Thoracic aorta (tissue), 2 donors: ENCODE data around the gene IL1RL2. TPM values are rescaled to one million over a fixed set of nuclear protein-coding genes. Genes with fewer than 3 reads are reported as not detected.

Experiments
- ATAC-seq: fragments of 150-250 bp; one replicate; pipeline ENCODE4 v1.8.0; 2017; ENCODE audit warnings: low read depth; ENCODE audit not compliant: insufficient number of reproducible peaks, low FRiP score
- DNase-seq: peaks from one replicate; pipeline ENCODE4 v3.0.0-alpha.2; 2020; ENCODE audit warnings: low spot score
- H3K27ac ChIP-seq, 2 donors: fragments of 200-600 bp; sonication (generic); 1 replicate in 1 of 2; 2 replicates in 1 of 2; pipeline ENCODE4 v1.5.1; 2016; ENCODE audit warnings: mild to moderate bottlenecking in 2 of 2, moderate library complexity in 2 of 2
- H3K27me3 ChIP-seq: fragments of 200-600 bp; sonication (generic); replicated peaks from 2 replicates; pipeline ENCODE4 v1.6.0; 2016; ENCODE audit warnings: mild to moderate bottlenecking; ENCODE audit not compliant: insufficient read depth
- H3K36me3 ChIP-seq: fragments of 200-600 bp; sonication (generic); one replicate; pipeline ENCODE4 v1.5.1; 2016
- H3K4me1 ChIP-seq, 2 donors: fragments of 200-600 bp; sonication (generic); 1 replicate in 1 of 2; 2 replicates in 1 of 2; pipeline versions ENCODE4 v1.5.1 to v1.6.0; 2016; ENCODE audit warnings: low read depth in 2 of 2, mild to moderate bottlenecking in 1 of 2; ENCODE audit not compliant: control insufficient read depth in 1 of 2
- H3K4me3 ChIP-seq: fragments of 200-600 bp; sonication (generic); 2 replicates; pipeline ENCODE4 v1.5.1; 2016; ENCODE audit warnings: mild to moderate bottlenecking
- H3K9me3 ChIP-seq: fragments of 200-600 bp; sonication (generic); 2 replicates; pipeline ENCODE4 v1.5.1; 2016
- total RNA-seq, 2 donors: library from RNA; depleted of rRNA; stranded (reverse); fragments of >200 nt; gene quantifications; one replicate each; pipeline versions ENCODE4 v1.1.0 to v1.2.3, GENCODE V29; 2016
- TF ChIP-seq, protein P1 (sequence below): fragments of 200-600 bp; sonication (generic); IDR thresholded peaks from one replicate; pipeline ENCODE4 v1.5.1; 2019; ENCODE audit warnings: antibody characterized with exemption

The IL1RL2 gene
- total RNA-seq, 2 donors from 2014 or later: 0.68 to 1.3 TPM

DNA sequence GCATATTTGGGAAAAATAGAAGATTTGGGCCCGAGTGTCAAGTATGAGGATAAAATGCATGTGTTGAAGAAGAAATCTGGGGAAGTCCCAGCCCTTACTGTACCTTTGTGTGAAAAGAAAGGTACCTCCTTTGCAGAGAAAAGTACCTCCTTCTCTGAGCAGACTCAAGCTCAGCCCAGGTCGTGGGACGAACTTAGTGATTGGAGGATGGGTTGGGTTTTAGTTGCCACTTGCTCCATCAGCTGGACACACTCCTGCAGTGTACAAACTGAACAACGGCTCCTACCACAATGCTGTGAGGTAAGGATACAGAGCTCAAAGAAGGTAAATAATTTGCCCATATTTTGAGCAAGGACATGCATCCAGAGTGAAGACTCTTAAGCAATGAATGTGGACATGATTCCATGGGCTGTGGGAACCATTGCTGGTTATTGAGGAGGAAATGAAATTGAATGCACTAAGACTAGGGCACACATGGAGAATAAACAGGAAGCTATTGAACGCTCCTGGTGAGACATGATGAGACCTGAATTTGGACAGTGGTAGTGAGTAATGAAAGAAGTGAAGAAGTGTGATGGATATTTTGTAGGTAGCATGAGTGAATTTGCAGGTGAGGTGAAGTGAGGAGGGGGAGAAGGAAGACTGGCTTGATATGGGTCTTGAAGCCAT, 74.8 kb downstream of the IL1RL2 start:
- DNase-seq (no peak), ATAC-seq (no peak)

DNA sequence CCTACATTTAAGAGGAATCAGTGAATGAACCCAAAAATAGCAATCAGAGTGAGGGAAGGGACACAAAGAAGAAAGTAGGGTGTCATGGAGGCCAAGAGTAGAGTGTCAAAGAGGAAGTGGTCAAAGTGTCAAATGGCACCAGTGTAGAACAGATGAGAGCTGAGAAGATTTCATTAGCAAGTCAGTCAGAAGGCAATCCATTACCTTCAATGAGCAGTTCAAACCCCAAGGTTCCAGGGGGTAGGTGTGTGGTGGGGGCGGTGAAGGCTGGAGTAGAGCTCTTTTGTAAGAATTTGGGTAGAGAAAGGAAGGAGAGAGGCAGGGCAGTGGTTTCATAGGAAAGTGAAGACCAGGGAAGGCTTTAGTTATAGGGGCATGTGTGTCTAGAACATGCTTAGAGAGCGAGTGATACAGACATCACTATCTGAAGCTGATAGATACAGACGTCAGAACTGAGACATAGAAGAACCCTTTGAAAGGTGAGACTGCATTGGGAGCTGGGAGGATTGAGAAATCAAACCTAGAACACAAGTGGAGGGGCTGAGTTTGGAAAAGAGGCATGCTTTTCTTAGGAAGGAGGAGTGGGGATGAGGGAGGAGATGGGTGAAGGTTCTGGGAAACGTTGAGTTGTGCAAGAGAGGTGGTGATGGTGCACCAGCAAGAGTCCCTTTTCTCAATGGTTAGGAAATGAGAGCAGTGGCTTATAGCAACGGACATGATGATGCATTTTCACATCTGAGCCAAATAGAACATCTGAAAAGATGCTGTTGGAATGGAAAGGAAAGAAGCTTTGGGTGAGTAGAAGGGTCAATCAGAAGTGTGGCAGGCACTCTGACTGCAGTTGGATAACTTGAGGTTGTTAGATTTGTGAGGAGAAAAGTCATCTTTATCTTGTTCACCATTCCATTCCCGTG, 75.7 kb downstream of the IL1RL2 start:
- DNase-seq: no peak
- H3K4me3 ChIP-seq: no peak overlapping the region
- no peaks in the 10 kb centered on the region for H3K27me3 ChIP-seq
- no peak overlapping the region for H3K27ac ChIP-seq
- no peaks in the 10 kb centered on the region for H3K36me3 ChIP-seq
- TF ChIP-seq, protein P1, sequence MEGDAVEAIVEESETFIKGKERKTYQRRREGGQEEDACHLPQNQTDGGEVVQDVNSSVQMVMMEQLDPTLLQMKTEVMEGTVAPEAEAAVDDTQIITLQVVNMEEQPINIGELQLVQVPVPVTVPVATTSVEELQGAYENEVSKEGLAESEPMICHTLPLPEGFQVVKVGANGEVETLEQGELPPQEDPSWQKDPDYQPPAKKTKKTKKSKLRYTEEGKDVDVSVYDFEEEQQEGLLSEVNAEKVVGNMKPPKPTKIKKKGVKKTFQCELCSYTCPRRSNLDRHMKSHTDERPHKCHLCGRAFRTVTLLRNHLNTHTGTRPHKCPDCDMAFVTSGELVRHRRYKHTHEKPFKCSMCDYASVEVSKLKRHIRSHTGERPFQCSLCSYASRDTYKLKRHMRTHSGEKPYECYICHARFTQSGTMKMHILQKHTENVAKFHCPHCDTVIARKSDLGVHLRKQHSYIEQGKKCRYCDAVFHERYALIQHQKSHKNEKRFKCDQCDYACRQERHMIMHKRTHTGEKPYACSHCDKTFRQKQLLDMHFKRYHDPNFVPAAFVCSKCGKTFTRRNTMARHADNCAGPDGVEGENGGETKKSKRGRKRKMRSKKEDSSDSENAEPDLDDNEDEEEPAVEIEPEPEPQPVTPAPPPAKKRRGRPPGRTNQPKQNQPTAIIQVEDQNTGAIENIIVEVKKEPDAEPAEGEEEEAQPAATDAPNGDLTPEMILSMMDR: no peak
- no peaks in the 10 kb centered on the region for H3K4me1 ChIP-seq
- ATAC-seq: no peak
- no peaks in the 10 kb centered on the region for H3K9me3 ChIP-seq

More for the DNA sequence above, 74.8 kb downstream of the IL1RL2 start:
- Histone ChIP-seq H3K36me3 (no peaks in the 10 kb centered on the region), H3K9me3 (no peaks in the 10 kb centered on the region), H3K27ac (no peak overlapping the region), H3K27me3 (no peaks in the 10 kb centered on the region), H3K4me3 (no peak overlapping the region), H3K4me1 (no peaks in the 10 kb centered on the region)
- TF ChIP-seq, protein P1: no peak

DNA sequence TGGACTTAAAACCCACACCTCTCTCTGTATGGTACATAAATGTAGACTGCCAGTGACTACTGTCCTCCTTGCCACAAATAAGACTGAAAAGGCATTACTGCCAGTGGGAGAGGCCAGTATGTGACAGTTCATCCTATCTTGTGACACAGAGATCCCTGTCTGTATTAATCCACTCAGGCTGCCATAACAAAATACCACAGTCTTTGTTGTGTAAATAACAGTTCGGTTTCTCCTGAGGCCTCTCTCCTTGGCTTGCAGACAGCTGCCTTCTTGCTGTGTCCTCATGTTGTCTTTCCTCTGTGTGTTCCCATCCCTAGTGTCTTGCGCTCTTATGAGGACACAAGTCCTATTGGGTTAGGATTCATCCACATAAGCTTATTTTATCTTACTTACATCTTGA, 78.1 kb downstream of the IL1RL2 start:
- Histone ChIP-seq H3K36me3 (no peaks in the 10 kb centered on the region), H3K27ac (no peak overlapping the region), H3K9me3 (no peaks in the 10 kb centered on the region), H3K27me3 (no peaks in the 10 kb centered on the region), H3K4me1 (no peaks in the 10 kb centered on the region), H3K4me3 (no peak overlapping the region)
- TF ChIP-seq, protein P1: no peak
- no peak for ATAC-seq
- no peak for DNase-seq

DNA sequence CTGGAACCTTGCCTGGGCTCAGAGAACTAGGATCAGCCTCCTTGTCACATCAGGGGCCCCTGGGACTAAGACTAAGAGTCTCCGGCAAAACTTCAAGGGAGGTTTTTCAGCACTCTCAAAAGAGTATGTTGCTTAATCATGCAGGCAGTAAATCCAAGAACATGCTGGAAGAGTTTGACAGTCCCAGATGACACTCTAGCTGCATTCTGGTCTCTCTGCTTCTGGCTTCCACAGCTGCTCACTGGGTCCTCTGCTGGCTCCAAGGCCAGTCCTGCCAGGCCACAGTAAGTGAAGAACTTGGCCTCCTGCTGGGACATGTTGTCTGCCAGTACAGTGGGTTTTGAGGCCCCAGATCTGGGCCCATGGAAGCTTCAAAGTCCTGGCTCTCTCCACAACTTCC, 79.4 kb downstream of the IL1RL2 start:
- no peak overlapping the region for H3K27ac ChIP-seq
- no peaks in the 10 kb centered on the region for H3K4me1 ChIP-seq
- H3K4me3 ChIP-seq: no peak overlapping the region
- no peaks in the 10 kb centered on the region for H3K27me3 ChIP-seq
- DNase-seq (no peak), ATAC-seq (no peak)
- no peaks in the 10 kb centered on the region for H3K36me3 ChIP-seq
- TF ChIP-seq, protein P1: no peak
- no peaks in the 10 kb centered on the region for H3K9me3 ChIP-seq

DNA sequence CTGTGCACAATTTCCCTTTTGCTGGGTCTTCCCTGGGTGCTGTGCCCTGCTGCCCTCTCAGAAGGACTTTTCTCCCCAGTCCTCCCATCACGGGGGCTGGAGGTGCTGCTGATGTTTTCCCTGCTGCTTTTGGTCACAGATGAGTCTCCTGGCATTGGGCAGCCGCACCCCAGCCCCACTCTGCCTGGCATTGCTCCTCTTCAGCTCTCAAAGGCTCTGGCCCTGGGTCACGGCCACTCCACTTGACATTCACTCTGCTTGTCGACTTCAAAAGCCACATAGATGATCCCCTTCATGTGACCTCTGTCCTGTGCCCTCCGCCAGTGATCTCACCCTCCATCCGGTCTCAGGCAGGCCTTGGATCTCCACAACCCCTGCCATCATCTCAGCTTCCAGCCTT, 81.0 kb downstream of the IL1RL2 start:
- H3K4me1 ChIP-seq: no peaks in the 10 kb centered on the region
- no peak overlapping the region for H3K27ac ChIP-seq
- H3K9me3 ChIP-seq: no peaks in the 10 kb centered on the region
- DNase-seq (no peak), ATAC-seq (no peak)
- H3K27me3 ChIP-seq: no peaks in the 10 kb centered on the region
- no peaks in the 10 kb centered on the region for H3K36me3 ChIP-seq
- TF ChIP-seq, protein P1: no peak
- H3K4me3 ChIP-seq: no peak overlapping the region
